GM12873 (cell line): ENCODE data around the gene BFSP2.

Experiments used
- CTCF ChIP-seq: IDR thresholded peaks from 2 replicates; pipeline ENCODE4 v1.5.1; 2012; ENCODE audit warnings: low read depth, mild to moderate bottlenecking, moderate library complexity, low read length, control low read depth; ENCODE audit not compliant: insufficient read depth; ENCODE audit errors: missing control alignments

BFSP2 gene

GRCh38 chr3:133487204-133487603 is 87.3 kb downstream of the BFSP2 start:
- TF ChIP-seq CTCF: no peak

GRCh38 chr3:133487920-133488540 is 88.2 kb downstream of the BFSP2 start:
- peak; percentile 57 for TF ChIP-seq CTCF

- no peak for TF ChIP-seq CTCF
These were observed 89.0 kb downstream of the BFSP2 start for GRCh38 chr3:133488785-133489367.

GRCh38 chr3:133489466-133490085 is 89.7 kb downstream of the BFSP2 start:
- no peak for TF ChIP-seq CTCF

- no peak for TF ChIP-seq CTCF
These were observed 90.9 kb downstream of the BFSP2 start for GRCh38 chr3:133490468-133491351.

GRCh38 chr3:133491481-133492059 is 91.7 kb downstream of the BFSP2 start:
- no peak for TF ChIP-seq CTCF
